DND-41 (cell line): Measurements from ENCODE around the gene SCAPER.

ENCODE experiments used
- ATAC-seq: fragments of 200-7000 bp; cut with Tn5 transposase; 3 replicates; pipeline ENCODE4 v1.9.1; 2021; ENCODE audit warnings: low read depth; ENCODE audit not compliant: insufficient read depth
- DNase-seq: peaks from one replicate; pipeline ENCODE4 v3.0.0-alpha.2; 2020
- H2AFZ ChIP-seq: 2 replicates; pipeline ENCODE4 v1.6.0; 2012; ENCODE audit warnings: low read depth, low read length
- H3K27ac ChIP-seq: 2 replicates; pipeline ENCODE4 v1.5.1; 2012; ENCODE audit warnings: low read length, inconsistent platforms
- H3K27me3 ChIP-seq: fragments of 200-600 bp; sonication (generic); 2 replicates; pipeline ENCODE4 v1.6.0; 2012; ENCODE audit warnings: low read length, mild to moderate bottlenecking, inconsistent platforms; ENCODE audit not compliant: insufficient read depth, poor library complexity
- H3K36me3 ChIP-seq: 2 replicates; pipeline ENCODE4 v1.5.1; 2012; ENCODE audit warnings: low read length, inconsistent platforms; ENCODE audit not compliant: insufficient read depth
- H3K4me1 ChIP-seq: 2 replicates; pipeline ENCODE4 v1.5.1; 2012; ENCODE audit warnings: mild to moderate bottlenecking, low read length; ENCODE audit not compliant: insufficient read depth
- H3K4me2 ChIP-seq: 2 replicates; pipeline ENCODE4 v1.6.0; 2012; ENCODE audit warnings: mild to moderate bottlenecking, moderate library complexity, low read length, inconsistent platforms; ENCODE audit not compliant: insufficient read depth
- H3K4me3 ChIP-seq, 2 experiments: fragments of 200-600 bp in 1 of 2; shearing (Covaris generic) in 1 of 2; 2 replicates each; pipeline ENCODE4 v1.5.1; 2012 to 2016; ENCODE audit warnings: inconsistent platforms in 2 of 2, low read length in 2 of 2, mild to moderate bottlenecking in 2 of 2, low read depth in 1 of 2, moderate library complexity in 1 of 2
- H3K79me2 ChIP-seq: 2 replicates; pipeline ENCODE4 v1.6.0; 2012; ENCODE audit warnings: low read length, inconsistent platforms; ENCODE audit not compliant: insufficient read depth
- H3K9ac ChIP-seq: 2 replicates; pipeline ENCODE4 v1.6.0; 2012; ENCODE audit warnings: low read depth, mild to moderate bottlenecking, inconsistent platforms, low read length, moderate library complexity
- H3K9me3 ChIP-seq: 2 replicates; pipeline ENCODE4 v1.5.1; 2012; ENCODE audit warnings: low read length, moderate library complexity, mild to moderate bottlenecking, inconsistent platforms; ENCODE audit not compliant: insufficient read depth, severe bottlenecking
- H4K20me1 ChIP-seq: 2 replicates; pipeline ENCODE4 v1.6.0; 2012; ENCODE audit warnings: low read length; ENCODE audit not compliant: insufficient read depth
- CTCF ChIP-seq: IDR thresholded peaks from 2 replicates; pipeline ENCODE4 v1.5.1; 2012; ENCODE audit warnings: borderline replicate concordance, low read length, moderate library complexity, mild to moderate bottlenecking; ENCODE audit not compliant: poor library complexity, severe bottlenecking; ENCODE audit errors: extremely low read depth
- EZH2 ChIP-seq: IDR thresholded peaks from 3 replicates; pipeline ENCODE4 v1.6.1; 2012; ENCODE audit warnings: borderline replicate concordance, low read depth, mild to moderate bottlenecking, moderate library complexity, low read length, inconsistent platforms; ENCODE audit not compliant: severe bottlenecking

The SCAPER gene

GRCh38 chr15:76342382-76343201 lies 562.5 kb downstream of the SCAPER start:
- TF ChIP-seq EZH2, result no peak
- no peak for TF ChIP-seq CTCF
- Histone ChIP-seq H3K36me3 (no peaks in the 10 kb centered on the region), H3K9me3 (no peaks in the 10 kb centered on the region), H4K20me1 (no peaks in the 10 kb centered on the region), H3K27me3 (peaks cover 3% of the 10 kb centered on the region), H3K79me2 (no peaks in the 10 kb centered on the region), H3K4me3 (no peak overlapping the region), H3K27ac (no peak overlapping the region), H3K4me2 (no peak overlapping the region), H3K4me1 (no peaks in the 10 kb centered on the region), H2AFZ (no peak overlapping the region), H3K9ac (no peak overlapping the region)
- DNase-seq (no peak), ATAC-seq (no peak)

GRCh38 chr15:76342058-76342381 lies 563.1 kb downstream of the SCAPER start:
- no peak for TF ChIP-seq CTCF
- no peak for TF ChIP-seq EZH2
- Histone ChIP-seq H3K9ac (no peak overlapping the region), H3K4me2 (no peak overlapping the region), H4K20me1 (no peaks in the 10 kb centered on the region), H3K36me3 (no peaks in the 10 kb centered on the region), H2AFZ (no peak overlapping the region), H3K79me2 (no peaks in the 10 kb centered on the region), H3K27me3 (peaks cover 3% of the 10 kb centered on the region), H3K9me3 (no peaks in the 10 kb centered on the region), H3K4me3 (no peak overlapping the region), H3K27ac (no peak overlapping the region), H3K4me1 (no peaks in the 10 kb centered on the region)
- no peak for DNase-seq
- no peak for ATAC-seq

- Histone ChIP-seq H4K20me1 (no peaks in the 10 kb centered on the region), H2AFZ (no peak overlapping the region), H3K27me3 (peaks cover 3% of the 10 kb centered on the region), H3K27ac (no peak overlapping the region), H3K4me3 (no peak overlapping the region), H3K4me2 (no peak overlapping the region), H3K9me3 (no peaks in the 10 kb centered on the region), H3K79me2 (no peaks in the 10 kb centered on the region), H3K9ac (no peak overlapping the region), H3K4me1 (no peaks in the 10 kb centered on the region), H3K36me3 (no peaks in the 10 kb centered on the region)
- no peak for TF ChIP-seq EZH2
- TF ChIP-seq CTCF, result no peak
- ATAC-seq, result no peak
- no peak for DNase-seq
Measured at GRCh38 chr15:76341366-76342057, 563.6 kb downstream of the SCAPER start.
